RWPE1 (cell line): Measurements from ENCODE around the gene TMEM219.

Source experiments
- CTCF ChIA-PET: fragments of 350-600 bp; sonication (Branson Sonifier 250); formaldehyde crosslinking; extraction: SDS; loops from one replicate; lab custom pipeline; 2021; lab: Yijun Ruan, JAX
- POLR2A ChIA-PET: fragments of 400-600 bp; formaldehyde crosslinking; extraction: SDS; loops from one replicate; lab custom pipeline; 2020; ENCODE audit warnings: antibody characterized with exemption; ENCODE audit not compliant: low non-redundant PET; lab: Yijun Ruan, JAX
- DNase-seq: peaks from one replicate; pipeline ENCODE4 v3.0.0; 2012; ENCODE audit warnings: low spot score
- H3K27ac ChIP-seq: fragments of 450-650 bp; 2 replicates; pipeline ENCODE4 v1.5.1; 2017
- TF ChIP-seq, protein P1 (sequence below): fragments of 450-650 bp; conservative IDR thresholded peaks from 2 replicates; pipeline ENCODE4 v1.5.1; 2017; ENCODE audit warnings: low read depth, mild to moderate bottlenecking

The TMEM219 gene

DNA sequence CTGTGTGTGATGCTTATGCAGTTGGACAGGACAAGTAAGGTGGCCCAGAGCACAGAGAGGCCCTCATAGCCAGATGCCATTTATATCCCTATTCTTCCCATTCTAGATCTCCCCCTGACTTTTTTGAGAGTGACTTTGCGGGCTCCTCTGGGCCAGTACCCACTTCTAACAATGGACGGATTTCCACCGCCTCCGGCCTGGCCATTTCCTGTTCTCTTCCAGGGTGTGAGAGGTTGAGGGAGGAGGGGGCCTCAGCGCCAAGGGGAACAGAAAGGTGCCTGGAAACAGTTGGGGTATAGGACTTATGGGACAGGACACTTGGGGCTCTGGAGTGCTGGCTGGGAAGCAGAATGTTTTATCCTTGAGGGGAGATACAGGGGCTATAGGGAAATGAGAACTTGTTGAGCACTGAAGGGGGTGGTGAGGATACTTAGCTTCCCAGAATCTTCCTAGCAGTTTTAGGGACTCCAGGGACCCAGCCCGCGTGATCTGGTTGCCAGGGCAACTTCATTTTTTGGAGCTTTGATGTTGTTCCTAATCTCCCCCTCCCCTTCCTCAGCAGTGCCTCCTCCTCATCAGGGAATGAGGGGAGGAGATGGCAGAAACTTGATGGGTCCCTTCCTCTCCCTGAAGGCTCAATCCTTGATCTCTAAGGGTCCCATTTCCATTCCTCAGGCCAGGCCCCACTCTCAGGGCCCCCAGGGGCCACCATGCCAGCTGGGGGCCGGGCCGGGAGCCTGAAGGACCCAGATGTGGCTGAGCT, 15.4 kb downstream of the TMEM219 start:
- POLR2A ChIA-PET: no interaction called here
- H3K27ac ChIP-seq: no peak overlapping the region
- CTCF ChIA-PET: interaction anchor here (0.5 kb wide), 1 partner anchor 48 kb away, joined by 4 read pairs; no protein-coding TSS in a partner anchor
- TF ChIP-seq, protein P1, sequence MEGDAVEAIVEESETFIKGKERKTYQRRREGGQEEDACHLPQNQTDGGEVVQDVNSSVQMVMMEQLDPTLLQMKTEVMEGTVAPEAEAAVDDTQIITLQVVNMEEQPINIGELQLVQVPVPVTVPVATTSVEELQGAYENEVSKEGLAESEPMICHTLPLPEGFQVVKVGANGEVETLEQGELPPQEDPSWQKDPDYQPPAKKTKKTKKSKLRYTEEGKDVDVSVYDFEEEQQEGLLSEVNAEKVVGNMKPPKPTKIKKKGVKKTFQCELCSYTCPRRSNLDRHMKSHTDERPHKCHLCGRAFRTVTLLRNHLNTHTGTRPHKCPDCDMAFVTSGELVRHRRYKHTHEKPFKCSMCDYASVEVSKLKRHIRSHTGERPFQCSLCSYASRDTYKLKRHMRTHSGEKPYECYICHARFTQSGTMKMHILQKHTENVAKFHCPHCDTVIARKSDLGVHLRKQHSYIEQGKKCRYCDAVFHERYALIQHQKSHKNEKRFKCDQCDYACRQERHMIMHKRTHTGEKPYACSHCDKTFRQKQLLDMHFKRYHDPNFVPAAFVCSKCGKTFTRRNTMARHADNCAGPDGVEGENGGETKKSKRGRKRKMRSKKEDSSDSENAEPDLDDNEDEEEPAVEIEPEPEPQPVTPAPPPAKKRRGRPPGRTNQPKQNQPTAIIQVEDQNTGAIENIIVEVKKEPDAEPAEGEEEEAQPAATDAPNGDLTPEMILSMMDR: no peak
- no peak for DNase-seq

DNA sequence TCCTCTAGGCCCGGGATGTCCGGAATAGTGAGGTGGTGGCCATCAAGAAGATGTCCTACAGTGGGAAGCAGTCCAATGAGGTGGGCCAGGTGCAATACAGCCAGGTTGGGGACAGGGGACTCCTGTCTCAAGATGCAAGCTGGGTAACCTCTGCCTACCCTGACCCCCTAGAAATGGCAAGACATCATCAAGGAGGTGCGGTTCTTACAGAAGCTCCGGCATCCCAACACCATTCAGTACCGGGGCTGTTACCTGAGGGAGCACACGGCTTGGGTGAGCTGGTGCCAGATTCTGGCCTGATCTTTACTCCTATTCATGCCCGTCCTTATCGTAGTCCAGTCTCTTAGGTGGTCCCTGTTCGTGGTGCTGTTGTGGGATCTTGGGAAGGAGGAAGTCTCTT, 16.2 kb downstream of the TMEM219 start:
- CTCF ChIA-PET: interaction anchor here (0.5 kb wide), 1 partner anchor 49 kb away, joined by 4 read pairs; no protein-coding TSS in a partner anchor

DNA sequence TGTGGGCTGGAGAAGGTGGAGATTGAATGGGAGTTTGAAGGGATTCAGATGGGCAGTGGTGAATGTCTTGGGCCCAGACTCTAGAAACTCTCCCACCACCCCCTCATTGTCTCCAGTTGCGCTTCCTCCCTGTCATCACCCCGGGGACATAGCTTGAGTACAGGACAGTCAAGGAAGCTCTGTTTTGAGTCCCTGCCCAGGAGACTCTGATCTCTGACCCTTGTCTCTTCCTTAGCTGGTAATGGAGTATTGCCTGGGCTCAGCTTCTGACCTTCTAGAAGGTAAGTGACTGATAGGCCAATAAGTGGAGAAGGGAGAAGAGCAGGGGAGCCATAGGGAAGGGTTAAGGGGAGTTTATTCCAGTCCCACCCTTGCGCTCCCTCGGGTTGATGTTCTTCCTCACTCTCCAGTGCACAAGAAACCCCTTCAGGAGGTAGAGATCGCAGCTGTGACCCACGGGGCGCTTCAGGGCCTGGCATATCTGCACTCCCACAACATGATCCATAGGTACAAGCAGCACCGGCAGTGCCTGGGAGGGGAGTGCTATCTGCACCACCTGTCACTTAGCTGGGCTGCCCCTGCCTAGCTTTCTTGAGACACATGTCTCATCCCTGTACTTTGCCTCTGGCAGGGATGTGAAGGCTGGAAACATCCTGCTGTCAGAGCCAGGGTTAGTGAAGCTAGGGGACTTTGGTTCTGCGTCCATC, 16.8 kb downstream of the TMEM219 start:
- TF ChIP-seq, protein P1: no peak
- 0 out of 2 replicates have a peak overlapping the region, but pooled peaks have one; percentile 2 for H3K27ac ChIP-seq

More for the DNA sequence above, 16.2 kb downstream of the TMEM219 start:
- TF ChIP-seq, protein P1: no peak
- no peak for DNase-seq
- H3K27ac ChIP-seq: 0 out of 2 replicates have a peak overlapping the region, but pooled peaks have one; percentile 2
- POLR2A ChIA-PET: no interaction called here

DNA sequence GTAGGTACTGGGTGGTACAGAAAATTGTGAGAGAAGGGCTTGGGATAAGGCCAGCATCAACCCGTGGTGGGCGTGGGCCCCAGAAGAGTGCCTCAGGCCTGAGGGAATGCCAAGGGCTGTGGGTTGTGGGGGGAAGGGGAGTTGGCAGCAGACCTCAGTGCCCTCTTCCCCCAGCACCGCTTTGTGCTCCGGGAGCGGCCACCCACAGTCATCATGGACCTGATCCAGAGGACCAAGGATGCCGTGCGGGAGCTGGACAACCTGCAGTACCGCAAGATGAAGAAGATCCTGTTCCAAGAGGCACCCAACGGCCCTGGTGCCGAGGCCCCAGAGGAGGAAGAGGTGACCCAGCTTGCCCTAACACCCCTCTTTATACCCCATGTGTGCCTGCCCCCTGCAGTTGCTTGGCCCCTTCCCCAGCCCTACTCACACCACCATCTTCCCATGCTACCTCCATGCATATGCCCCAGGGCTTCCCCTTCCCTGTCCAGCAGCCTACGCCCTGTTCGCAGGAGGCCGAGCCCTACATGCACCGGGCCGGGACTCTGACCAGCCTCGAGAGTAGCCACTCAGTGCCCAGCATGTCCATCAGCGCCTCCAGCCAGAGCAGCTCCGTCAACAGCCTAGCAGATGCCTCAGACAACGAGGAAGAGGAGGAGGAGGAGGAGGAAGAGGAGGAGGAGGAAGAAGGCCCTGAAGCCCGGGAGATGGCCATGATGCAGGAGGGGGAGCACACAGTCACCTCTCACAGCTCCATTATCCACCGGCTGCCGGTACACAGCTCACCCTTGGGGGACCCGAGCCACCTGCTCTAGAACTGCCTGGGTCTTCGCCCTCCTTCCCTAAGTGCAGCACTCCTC, 20.9 kb downstream of the TMEM219 start:
- TF ChIP-seq, protein P1: no peak
- POLR2A ChIA-PET: no interaction called here
- CTCF ChIA-PET: interaction anchor here (1.0 kb wide), 1 partner anchor 11 kb away, joined by 5 read pairs; no protein-coding TSS in a partner anchor
- 0 out of 2 replicates have a peak overlapping the region, but pooled peaks have one; percentile 13 for H3K27ac ChIP-seq
- no peak for DNase-seq

More for the DNA sequence above, 16.8 kb downstream of the TMEM219 start:
- no peak for DNase-seq
- ChIA-PET POLR2A (no interaction called here), CTCF (no interaction called here)

DNA sequence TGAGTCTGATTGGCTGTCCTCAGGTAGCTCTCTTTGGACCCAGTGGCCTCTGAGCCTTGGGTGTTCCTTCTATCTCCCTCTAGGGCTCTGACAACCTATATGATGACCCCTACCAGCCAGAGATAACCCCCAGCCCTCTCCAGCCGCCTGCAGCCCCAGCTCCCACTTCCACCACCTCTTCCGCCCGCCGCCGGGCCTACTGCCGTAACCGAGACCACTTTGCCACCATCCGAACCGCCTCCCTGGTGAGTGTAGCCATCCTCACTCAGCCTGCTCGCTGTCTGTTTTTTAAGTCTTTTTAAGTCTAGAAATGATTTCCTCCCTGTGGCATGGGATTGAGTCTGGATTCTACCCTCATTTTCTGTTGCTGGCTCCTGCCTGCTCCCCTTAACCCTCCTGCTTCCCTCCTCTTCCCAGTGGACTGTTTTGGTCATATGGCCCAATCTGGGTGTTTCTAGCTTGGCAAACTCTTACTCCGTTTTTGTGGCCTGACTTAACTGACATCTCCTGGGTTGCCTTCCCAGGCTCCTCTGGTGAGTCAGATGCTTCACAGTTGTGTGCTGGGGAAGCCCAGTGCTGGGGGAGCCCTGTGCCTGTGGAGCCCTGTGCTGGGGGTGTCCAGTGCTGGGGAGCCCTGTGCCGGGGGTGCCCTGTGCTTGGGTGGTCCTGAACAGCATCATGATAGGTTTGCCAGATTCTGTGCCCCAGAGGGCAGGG, 21.7 kb downstream of the TMEM219 start:
- TF ChIP-seq, protein P1: no peak
- H3K27ac ChIP-seq: peak overlapping the region; percentile 13; the same call in 1 of the 2 replicates
- ChIA-PET POLR2A (no interaction called here), CTCF (interaction anchor here (1.0 kb wide), 1 partner anchor 10 kb away, joined by 5 read pairs; no protein-coding TSS in a partner anchor)
- DNase-seq: no peak
